OCI-M2 (cell line): ENCODE results near the gene BTRC.

Experiments used
- DNase-seq: peaks from one replicate; lab custom pipeline; 2025; ENCODE audit not compliant: unreplicated experiment; lab: John Stamatoyannopoulos, UW

Gene BTRC

GRCh38 chr10:101513733-101514132 is 159.8 kb downstream of the BTRC start:
- DNase-seq, result no peak

- no peak for DNase-seq
Measured at GRCh38 chr10:101525848-101526247, 171.9 kb downstream of the BTRC start.

DNA sequence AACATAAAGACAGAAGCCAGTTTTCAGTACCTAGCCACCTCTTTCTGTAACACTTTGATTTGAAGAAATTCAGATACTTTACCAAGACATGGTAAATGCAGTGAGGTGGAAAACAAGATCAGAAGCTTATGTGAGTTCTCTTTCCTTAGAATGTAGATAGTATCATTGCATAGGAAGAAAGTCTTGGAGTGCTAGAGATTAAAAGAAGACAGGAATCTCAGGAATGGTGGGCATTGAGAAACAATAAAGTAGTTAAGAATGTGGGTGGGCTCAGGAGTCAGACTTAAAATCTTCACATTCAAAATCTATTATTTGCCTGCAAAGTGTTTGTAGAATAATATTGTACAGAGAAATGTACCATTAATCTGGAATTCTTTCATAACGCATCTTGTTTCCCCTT is 175.2 kb downstream of the BTRC start:
- no peak for DNase-seq

DNA sequence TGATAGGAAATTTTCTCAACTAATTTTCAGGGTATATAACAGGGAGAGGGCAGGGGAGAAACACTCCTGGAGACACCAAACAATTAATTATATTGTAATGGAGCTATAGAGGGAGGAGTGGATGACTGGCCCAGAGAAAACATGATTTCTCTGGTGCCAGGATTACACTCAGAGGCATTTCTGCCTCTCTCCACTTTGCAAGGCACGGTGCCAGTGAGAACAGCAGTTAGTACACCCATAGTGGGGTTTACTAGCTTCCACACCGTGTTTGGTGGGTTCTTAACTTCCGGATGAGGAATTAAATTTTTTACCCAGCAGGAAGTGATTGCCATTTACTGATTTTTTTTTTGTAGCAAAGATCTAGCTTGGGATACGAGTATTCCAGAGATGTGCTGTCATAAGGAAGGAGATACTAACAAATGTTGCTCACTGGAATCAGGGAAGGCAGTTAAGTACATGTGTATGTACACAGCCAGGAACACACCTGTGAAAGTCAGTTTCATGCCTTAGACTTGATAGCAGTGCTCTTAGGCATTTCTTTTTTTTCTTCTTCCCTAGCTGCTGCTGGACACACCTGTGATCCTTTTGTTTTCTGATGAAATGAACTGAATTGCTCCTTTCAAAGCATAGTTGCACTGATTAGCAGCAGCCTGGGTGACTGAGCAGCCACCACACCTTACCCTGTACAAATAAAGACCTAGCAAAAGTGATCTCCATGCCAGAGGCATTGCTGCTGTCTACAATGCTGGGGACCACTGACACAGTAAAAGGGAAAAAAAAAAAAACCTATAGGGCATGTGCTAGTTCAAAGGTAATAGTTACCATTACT is 176.0 kb downstream of the BTRC start:
- DNase-seq, result no peak

- DNase-seq, result no peak
Measured at GRCh38 chr10:101535949-101536348, 182.0 kb downstream of the BTRC start.

DNA sequence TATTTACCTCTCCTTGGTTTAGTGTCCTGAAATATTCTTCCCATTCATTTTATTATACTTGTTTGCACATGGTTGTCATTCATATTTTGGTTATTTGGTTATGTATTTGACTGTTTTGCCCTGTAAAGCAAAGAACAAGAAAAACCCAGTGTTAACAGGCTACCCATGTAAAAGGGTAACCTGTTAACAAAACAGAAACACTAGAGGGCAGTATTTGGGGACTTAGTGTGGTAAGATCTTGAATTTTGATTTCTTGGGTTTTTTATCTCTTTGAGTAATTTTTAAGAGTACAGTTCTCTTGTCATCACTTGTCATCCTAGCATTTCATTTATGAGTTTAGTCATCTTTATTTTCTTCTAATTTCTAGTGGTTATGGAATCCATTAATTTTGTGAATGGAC is 182.8 kb downstream of the BTRC start:
- DNase-seq, result no peak

GRCh38 chr10:101538446-101538845 is 184.5 kb downstream of the BTRC start:
- DNase-seq, result no peak

GRCh38 chr10:101545898-101546297 is 191.9 kb downstream of the BTRC start:
- DNase-seq, result no peak

DNA sequence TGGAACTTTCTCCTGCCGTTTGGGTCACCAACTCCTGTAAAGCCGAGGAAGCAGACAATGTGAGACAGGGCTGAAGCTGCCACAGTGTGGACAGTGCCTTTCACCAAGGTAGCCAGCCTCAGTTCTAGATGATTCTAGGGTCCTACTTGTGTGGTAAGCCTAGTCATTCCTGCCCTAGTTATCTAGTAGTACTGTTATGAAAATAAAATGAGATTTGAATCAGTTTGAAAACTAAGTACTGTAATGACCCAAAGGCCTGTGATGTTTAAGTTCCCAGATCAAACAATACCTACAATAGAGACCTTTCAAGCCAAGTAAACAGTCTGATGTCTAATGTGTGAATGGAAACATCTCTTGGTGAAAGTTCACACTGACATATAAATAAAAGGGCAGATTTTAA is 197.0 kb downstream of the BTRC start:
- DNase-seq, result no peak

GRCh38 chr10:101552442-101552841 is 198.5 kb downstream of the BTRC start:
- DNase-seq, result no peak

- DNase-seq, result no peak
Measured at GRCh38 chr10:101557541-101557940, 203.6 kb downstream of the BTRC start.

DNA sequence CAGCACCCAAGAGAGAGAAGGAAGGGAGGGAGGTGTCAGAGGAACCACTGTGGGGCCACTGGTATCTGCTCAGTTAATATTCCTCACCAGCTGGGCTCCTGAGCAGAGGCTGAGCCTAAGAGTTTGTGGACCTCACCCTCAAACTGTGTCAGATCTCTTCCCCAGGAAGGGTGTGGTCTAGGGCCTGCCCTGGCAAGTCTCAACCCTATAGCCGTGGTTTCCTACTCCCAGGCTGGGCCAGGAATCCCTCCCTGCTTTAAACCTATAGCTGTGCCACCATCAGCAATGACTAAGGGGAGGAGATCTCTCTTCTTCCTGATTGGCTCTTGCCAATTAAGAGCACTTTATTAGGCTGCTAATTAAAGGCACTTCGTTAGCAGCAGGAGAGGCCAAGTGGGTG is 204.2 kb downstream of the BTRC start:
- no peak for DNase-seq

DNA sequence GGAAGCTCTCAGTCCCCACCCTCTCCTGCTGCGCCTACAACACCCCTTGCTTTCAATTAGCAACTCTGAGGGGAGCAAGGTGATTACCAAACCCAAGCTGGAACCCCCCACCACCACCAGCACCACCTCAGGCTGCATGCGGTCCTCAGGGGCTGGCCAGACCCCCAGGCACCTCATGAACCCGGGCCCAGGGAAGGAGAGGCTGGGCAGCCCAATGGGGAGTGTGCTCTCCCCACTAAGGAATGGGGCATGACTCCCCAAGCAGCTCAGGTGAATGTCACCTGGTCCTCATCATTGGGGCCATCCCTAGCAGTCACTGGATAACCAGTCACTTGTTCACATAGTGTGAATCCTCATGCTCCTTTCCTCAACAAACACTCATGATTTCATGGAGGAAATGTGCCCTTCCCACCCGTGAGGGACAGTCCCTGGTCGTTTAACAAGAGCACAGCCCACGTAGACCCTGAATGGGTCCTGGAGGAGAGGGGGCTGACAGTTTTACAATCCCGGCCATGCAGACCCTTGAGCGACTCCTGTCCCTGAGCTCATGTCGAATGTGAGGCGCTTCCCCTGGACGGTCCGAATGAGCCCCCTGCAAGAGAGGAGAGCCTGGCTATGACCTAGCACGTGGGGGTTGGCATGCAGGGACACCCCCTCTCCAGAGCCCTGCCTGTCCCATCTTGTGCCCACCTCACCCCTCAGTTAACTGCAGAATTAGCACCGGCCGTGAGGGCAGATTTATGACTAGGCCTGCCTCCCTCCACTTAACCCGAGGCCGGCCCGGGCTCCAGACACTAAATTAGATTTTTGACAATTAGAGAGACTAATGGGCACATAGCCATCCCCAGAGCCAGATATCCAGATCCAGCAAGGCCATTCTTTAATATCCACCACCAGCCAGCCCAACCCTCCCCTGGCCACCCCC is 205.0 kb downstream of the BTRC start:
- no peak for DNase-seq

DNA sequence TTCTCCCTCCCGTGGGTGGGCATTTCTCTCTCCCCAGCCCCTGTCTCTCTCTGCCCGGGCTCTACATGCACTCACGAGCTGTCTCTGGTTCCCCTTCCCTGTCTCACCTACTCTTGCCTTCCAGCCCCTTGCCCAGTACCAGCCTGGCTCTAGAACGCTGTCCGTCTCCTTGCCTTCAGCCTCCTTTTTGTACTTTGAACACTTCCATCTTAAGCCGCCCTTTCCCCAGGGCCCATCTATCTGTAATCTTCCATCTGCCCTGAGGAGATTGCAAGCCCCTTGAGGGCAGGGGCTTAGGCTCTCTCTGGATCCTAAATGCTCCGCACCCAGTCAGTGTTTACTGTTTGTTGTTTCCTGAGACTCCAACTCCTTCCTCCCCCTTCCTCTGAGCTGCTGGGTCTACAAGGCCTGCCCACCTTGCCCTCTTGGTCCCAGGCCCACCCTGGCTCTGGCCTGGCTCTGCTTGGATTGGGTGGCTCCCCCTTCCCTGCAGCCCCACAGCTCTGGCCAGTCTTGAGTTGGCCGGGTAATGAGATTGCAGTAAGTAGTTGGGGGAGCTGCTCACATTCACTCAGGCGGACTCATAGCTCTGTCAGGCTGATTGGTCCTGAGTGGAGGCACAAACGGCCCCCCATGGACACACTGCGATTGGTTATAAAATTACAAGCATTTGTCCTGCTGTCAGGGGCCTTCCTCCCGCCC is 205.8 kb downstream of the BTRC start:
- DNase-seq, result no peak

DNA sequence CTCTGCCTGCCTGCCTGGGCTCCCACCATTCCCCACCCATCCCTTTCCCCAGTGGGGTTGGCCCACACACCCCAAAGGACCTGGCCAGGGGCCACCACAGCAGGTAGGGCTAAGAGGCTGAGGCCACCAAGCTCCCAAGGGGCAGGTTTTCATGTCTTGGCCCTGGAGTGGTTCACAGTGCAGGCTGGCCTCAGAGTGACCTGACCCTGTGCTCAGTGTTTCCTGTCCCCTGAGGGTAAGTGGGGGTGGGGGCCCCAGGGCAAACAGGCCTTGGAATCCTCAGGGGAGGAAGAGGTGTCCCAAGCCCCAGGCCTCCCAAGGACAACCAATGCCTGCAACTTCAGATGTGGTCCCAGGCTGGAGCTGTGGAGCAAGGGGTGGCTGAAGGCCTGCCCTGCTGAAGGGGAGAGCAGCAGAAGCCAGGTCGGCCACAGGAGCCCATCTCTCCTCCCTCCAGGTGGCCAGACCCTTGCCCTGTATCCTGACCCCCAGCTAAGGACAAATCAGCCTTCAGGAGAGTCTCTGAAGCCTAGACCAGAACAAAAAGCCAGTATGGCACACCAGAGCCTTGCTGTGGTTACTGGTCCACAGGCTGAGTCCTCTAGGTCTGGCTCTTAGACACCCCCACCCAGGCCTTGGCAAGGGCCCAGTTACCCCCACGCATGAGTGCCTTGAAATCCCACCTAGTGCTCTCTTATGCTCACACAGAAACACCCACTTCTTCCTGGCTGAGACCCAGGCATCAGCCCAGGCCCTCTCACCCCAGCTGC is 206.5 kb downstream of the BTRC start:
- DNase-seq, result no peak

- no peak for DNase-seq
Measured at GRCh38 chr10:101561068-101561915, 207.3 kb downstream of the BTRC start.

GRCh38 chr10:101562231-101562630 is 208.3 kb downstream of the BTRC start:
- DNase-seq, result no peak

GRCh38 chr10:101563007-101563406 is 209.0 kb downstream of the BTRC start:
- DNase-seq, result no peak

GRCh38 chr10:101563497-101564040 is 209.6 kb downstream of the BTRC start:
- DNase-seq, result no peak
